H1 (cell line): ENCODE data around the gene CLDN4.

Experiments used
- BRCA1 ChIP-seq: IDR thresholded peaks from 2 replicates; pipeline ENCODE4 v1.6.1; 2012; ENCODE audit warnings: low read depth, low read length, improper control_type of control experiment
- EP300 ChIP-seq, 2 experiments: IDR thresholded peaks; 1 replicate in 1 of 2; 2 replicates in 1 of 2; pipeline ENCODE4 v1.6.1; 2011 to 2012; ENCODE audit warnings: low read depth in 2 of 2, low read length in 2 of 2, mild to moderate bottlenecking in 2 of 2, borderline replicate concordance in 1 of 2, inconsistent platforms in 1 of 2, moderate library complexity in 1 of 2
- POLR2AphosphoS5 ChIP-seq: IDR thresholded peaks from 2 replicates; pipeline ENCODE4 v1.6.1; 2011; ENCODE audit warnings: low read depth, low read length
- RXRA ChIP-seq: IDR thresholded peaks from 2 replicates; pipeline ENCODE4 v1.6.1; 2011; ENCODE audit warnings: low read depth, mild to moderate bottlenecking, low read length, moderate library complexity; ENCODE audit not compliant: insufficient read depth
- TF ChIP-seq, protein P1 (sequence below), 3 experiments: IDR thresholded peaks; 1 replicate in 2 of 3; 2 replicates in 1 of 3; pipeline versions ENCODE4 v1.5.1 to v1.6.1; 2011; ENCODE audit warnings: low read length in 3 of 3, mild to moderate bottlenecking in 3 of 3, inconsistent platforms in 2 of 3, low read depth in 1 of 3, moderate library complexity in 1 of 3; ENCODE audit not compliant: insufficient read depth in 1 of 3; ENCODE audit errors: control extremely low read depth in 1 of 3

DNA sequence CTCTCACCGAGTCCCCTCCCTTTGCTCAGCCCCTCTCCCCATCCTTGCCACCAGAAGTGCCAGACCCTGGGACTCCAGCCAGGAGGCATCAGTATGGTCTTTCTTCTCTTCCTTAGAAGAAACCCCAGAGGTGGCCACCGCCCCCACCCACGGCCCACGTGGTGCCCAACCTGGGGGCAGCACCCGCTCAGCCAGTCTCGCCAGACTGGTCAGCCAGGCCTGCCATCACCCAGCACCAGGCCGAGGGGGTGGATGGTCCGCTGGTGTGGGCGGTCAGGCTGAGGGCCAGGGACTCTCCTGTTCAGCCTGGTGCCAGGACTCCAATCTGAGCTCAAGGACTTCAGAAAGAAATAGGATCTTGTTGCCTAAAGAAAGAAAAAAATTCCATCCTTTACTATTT, 5.8 kb upstream of the CLDN4 start:
- TF ChIP-seq, protein P1, sequence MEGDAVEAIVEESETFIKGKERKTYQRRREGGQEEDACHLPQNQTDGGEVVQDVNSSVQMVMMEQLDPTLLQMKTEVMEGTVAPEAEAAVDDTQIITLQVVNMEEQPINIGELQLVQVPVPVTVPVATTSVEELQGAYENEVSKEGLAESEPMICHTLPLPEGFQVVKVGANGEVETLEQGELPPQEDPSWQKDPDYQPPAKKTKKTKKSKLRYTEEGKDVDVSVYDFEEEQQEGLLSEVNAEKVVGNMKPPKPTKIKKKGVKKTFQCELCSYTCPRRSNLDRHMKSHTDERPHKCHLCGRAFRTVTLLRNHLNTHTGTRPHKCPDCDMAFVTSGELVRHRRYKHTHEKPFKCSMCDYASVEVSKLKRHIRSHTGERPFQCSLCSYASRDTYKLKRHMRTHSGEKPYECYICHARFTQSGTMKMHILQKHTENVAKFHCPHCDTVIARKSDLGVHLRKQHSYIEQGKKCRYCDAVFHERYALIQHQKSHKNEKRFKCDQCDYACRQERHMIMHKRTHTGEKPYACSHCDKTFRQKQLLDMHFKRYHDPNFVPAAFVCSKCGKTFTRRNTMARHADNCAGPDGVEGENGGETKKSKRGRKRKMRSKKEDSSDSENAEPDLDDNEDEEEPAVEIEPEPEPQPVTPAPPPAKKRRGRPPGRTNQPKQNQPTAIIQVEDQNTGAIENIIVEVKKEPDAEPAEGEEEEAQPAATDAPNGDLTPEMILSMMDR (IDR thresholded peaks at IDR 0.05; ENCODE audit: control extremely low read depth in 1 of 3, insufficient read depth in 1 of 3, low read depth in 1 of 3, low read length in 3 of 3): no peak
- TF ChIP-seq EP300 (IDR thresholded peaks at IDR 0.05; ENCODE audit: borderline replicate concordance in 1 of 2, low read depth in 2 of 2, low read length in 2 of 2) (no peak), BRCA1 (no peak), POLR2AphosphoS5 (no peak), RXRA (no peak)
